Measurements from ENCODE around the gene HOTAIR. TPM values are rescaled to one million over a fixed set of nuclear protein-coding genes. Genes with fewer than 3 reads are reported as not detected.

The HOTAIR gene
- not detected for total RNA-seq
- long read RNA-seq: 0 reads

GRCh38 chr12:53974084-53975063 lies at the start of gene HOTAIR:
HOTAIR (minus strand) TSS chr12:53974954.
- Histone ChIP-seq H3K27me3 (peaks cover 100% of the 10 kb centered on the region), H3K9me3 (no peaks in the 10 kb centered on the region), H3K4me1 (peaks cover 17% of the 10 kb centered on the region), H3K27ac (no peak within 1 kb of the TSS), H3K36me3 (no peaks in the 10 kb centered on the region), H3K4me3 (peak within 1 kb of the TSS; percentile 23)
- intact Hi-C loops (cut with DNase I): no loop called here
- no peak for TF ChIP-seq CTCF (IDR thresholded peaks at IDR 0.05)
- ATAC-seq: peak; percentile 24
- DNase-seq: no peak

- H3K27ac ChIP-seq: no peak overlapping the region
- ATAC-seq: no peak
- no peaks in the 10 kb centered on the region for H3K9me3 ChIP-seq
- TF ChIP-seq CTCF (IDR thresholded peaks at IDR 0.05): no peak
- intact Hi-C loops (cut with DNase I): no loop called here
- H3K27me3 ChIP-seq: peaks cover 93% of the 10 kb centered on the region
- H3K36me3 ChIP-seq: no peaks in the 10 kb centered on the region
- no peak overlapping the region for H3K4me3 ChIP-seq
- H3K4me1 ChIP-seq: no peaks in the 10 kb centered on the region
- DNase-seq: no peak
These were observed 49.4 kb upstream of the HOTAIR start for GRCh38 chr12:54024127-54024526.

- intact Hi-C loops (cut with DNase I): no loop called here
- H3K27me3 ChIP-seq: peaks cover 91% of the 10 kb centered on the region
- no peak overlapping the region for H3K4me3 ChIP-seq
- no peaks in the 10 kb centered on the region for H3K36me3 ChIP-seq
- H3K4me1 ChIP-seq: peaks cover 5% of the 10 kb centered on the region
- H3K27ac ChIP-seq: no peak overlapping the region
- TF ChIP-seq CTCF (IDR thresholded peaks at IDR 0.05): no peak
- ATAC-seq (no peak), DNase-seq (no peak)
- no peaks in the 10 kb centered on the region for H3K9me3 ChIP-seq
These were observed 48.5 kb upstream of the HOTAIR start for GRCh38 chr12:54022960-54023884.

- TF ChIP-seq CTCF (IDR thresholded peaks at IDR 0.05): no peak
- Histone ChIP-seq H3K4me1 (peaks cover 5% of the 10 kb centered on the region), H3K27ac (no peak overlapping the region), H3K9me3 (no peaks in the 10 kb centered on the region), H3K4me3 (no peak overlapping the region), H3K27me3 (peaks cover 91% of the 10 kb centered on the region), H3K36me3 (no peaks in the 10 kb centered on the region)
- DNase-seq (no peak), ATAC-seq (no peak)
- intact Hi-C loops (cut with DNase I): no loop called here
These were observed 46.8 kb upstream of the HOTAIR start for GRCh38 chr12:54021432-54022013.

- intact Hi-C loops (cut with DNase I): no loop called here
- TF ChIP-seq CTCF (IDR thresholded peaks at IDR 0.05): no peak
- Histone ChIP-seq H3K27ac (no peak overlapping the region), H3K9me3 (no peaks in the 10 kb centered on the region), H3K27me3 (peaks cover 96% of the 10 kb centered on the region), H3K4me3 (no peak overlapping the region), H3K4me1 (peaks cover 5% of the 10 kb centered on the region), H3K36me3 (no peaks in the 10 kb centered on the region)
- ATAC-seq: no peak
- no peak for DNase-seq
These were observed 46.0 kb upstream of the HOTAIR start for GRCh38 chr12:54020591-54021405.

Measured in upper lobe of right lung (tissue), 1 donor.